GM18951 (cell line): Measurements from ENCODE around the gene WDR53.
"Not testable (repeated sequence)": the region's sequence is repeated elsewhere in the genome, so short reads cannot be mapped to it uniquely, and the experiment has no call there.

ENCODE experiments used
- POLR2A ChIP-seq: IDR thresholded peaks from 4 replicates; pipeline ENCODE4 v1.6.1; 2011; ENCODE audit warnings: mild to moderate bottlenecking; ENCODE audit not compliant: insufficient read length, insufficient read depth; ENCODE audit errors: extremely low read depth
- in situ Hi-C: fragments of 300-500 bp; cut with MboI; formaldehyde crosslinking; loops from one replicate; pipeline ENCODE4 v1.12.0; 2022; ENCODE audit warnings: low sequenced_read_pairs, mixed read lengths, inconsistent platforms; ENCODE audit not compliant: unreplicated experiment

WDR53 gene

DNA sequence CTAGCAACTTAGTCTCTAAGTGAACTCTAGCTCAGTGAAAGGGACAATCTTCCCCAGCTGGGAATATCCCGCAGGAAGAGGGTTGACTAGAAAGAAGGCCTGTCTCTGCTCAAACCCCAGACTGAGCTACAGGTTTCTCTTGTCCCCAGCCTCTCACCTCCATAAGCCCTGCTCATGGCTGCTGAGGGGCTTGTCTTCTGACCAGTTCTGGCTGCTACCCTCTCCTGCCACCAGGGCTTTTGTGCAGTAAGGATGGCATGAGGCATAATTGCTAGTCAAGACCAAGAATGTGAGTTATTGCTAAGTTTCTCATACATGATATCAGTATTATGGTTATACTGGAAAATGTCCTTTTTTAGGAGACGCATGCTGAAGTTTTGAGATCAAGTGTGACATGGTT is 21.3 kb downstream of the WDR53 start:
- in situ Hi-C loops = no loop called here
- no peak for TF ChIP-seq POLR2A

- TF ChIP-seq POLR2A = no peak
- in situ Hi-C loops = no loop called here
Measured at GRCh38 chr3:196546537-196546936, 21.8 kb downstream of the WDR53 start.

DNA sequence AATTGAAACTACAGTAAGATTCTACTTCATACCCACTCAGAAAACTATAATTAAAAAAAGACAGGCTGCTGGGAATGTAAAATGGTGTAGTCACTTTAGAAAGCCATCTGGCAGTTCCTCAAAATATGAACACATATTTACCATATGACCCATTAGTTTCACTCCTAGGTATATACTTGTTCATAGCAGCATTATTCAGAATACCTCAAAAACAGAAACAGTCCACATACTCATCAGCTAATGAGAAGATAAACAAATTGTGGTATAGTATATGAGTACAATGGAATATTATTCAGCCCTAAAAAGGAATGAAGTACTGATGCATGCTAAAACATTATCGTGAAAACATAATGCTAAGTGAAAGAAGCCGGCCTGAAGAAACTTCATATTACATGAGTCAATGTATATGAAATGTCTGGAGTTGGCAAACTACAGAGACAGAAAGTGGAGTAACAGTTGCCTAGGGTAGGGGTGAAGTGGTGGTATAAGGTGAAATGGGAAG is 23.8 kb downstream of the WDR53 start:
- in situ Hi-C loops = no loop called here
- TF ChIP-seq POLR2A = no peak

- TF ChIP-seq POLR2A = no peak
- in situ Hi-C loops = no loop called here
Measured at GRCh38 chr3:196541684-196542445, 26.5 kb downstream of the WDR53 start.

GRCh38 chr3:196537319-196537984 is 30.9 kb downstream of the WDR53 start:
- in situ Hi-C loops = no loop called here
- TF ChIP-seq POLR2A = no peak

GRCh38 chr3:196533260-196533681 is 35.1 kb downstream of the WDR53 start:
- in situ Hi-C loops = no loop called here
- TF ChIP-seq POLR2A = no peak

DNA sequence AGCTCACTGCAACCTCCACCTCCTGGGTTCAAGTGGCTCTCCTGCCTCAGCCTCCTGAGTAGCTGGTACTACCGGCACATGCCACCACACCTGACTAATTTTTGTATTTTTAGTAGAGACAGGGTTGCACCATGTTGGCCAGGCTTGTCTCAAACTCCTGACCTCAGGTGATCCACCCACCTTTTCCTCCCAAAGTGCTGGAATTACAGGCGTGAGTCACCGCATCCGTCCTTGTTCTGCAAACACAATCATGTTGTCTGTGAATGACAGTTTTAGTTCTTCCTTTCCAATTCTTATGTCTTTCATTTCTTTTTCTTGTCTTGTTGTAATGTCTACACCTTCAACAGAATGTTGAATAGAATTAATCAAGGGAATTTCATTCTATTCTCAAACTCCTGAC is 36.9 kb downstream of the WDR53 start:
- in situ Hi-C loops = no loop called here
- TF ChIP-seq POLR2A = no peak

DNA sequence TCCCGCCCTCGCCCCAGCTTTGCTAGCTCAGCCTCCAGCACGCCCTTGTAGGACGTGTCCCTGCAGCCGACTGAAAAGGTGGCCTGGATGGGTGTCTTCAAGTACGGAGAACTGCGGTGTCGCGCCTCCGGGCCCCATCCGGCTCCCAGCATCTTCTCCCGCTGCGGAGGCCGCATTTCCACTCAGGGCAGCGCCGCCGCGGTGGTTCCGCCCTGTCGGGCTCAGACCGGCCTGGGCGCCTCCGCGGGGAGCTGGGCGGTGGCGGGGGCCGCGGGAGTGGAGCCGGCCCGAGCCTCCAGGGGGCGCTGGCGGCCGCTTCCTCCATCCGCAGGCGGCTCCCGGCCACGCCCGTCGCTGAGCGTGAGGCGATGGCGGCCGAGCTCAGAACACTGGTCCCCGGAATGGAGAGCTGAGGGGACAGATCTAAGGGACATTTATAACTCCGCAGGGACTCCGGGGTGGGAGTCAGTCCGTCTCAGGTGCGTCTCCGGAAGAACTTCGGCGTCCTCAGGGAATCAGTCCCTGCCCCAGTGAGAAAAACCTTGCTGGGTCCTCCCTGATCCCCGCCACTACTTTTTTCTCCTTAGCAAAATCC is 39.6 kb downstream of the WDR53 start:
- in situ Hi-C loops = no loop called here
- peak; percentile 79 for TF ChIP-seq POLR2A

DNA sequence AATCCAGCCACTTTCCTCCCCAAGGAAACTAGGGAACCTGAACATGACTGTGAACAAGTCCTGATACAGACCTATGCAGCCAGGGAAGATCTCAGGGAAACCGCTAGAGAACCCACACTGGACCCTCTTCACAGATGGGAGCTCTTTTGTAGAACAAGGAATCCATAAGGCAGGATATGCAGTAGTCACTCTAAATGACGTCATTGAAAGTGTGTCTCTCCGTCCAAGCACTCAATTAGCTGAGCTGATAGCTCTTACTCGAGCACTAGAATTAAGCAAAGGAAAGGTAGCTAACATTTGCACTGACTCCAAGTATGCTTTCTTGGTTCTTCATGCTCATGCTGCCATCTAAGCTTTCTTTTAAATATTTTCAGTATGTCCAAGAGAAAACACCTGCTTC is 43.2 kb downstream of the WDR53 start:
- TF ChIP-seq POLR2A = no peak
- in situ Hi-C loops = no loop called here

- TF ChIP-seq POLR2A = no peak
- in situ Hi-C loops = no loop called here
Measured at GRCh38 chr3:196524527-196524926, 43.8 kb downstream of the WDR53 start.

GRCh38 chr3:196523841-196524240 is 44.5 kb downstream of the WDR53 start:
- no peak for TF ChIP-seq POLR2A
- in situ Hi-C loops = no loop called here

GRCh38 chr3:196521291-196521690 is 47.1 kb downstream of the WDR53 start:
- in situ Hi-C loops = not testable (repeated sequence)

GRCh38 chr3:196519718-196520082 is 48.7 kb downstream of the WDR53 start:
- TF ChIP-seq POLR2A = no peak
- in situ Hi-C loops = no loop called here
